WERI-Rb-1 (cell line): ENCODE measurements around the gene MLLT10.

Experiments used
- DNase-seq: peaks from one replicate; pipeline ENCODE4 v3.0.0-alpha.2; 2020
- H3K27ac ChIP-seq: fragments of 250-450 bp; sonication (Bioruptor Pico); 2 replicates; pipeline ENCODE4 v1.5.1; 2020; ENCODE audit warnings: mild to moderate bottlenecking, moderate library complexity
- H3K27me3 ChIP-seq: fragments of 250-450 bp; sonication (Bioruptor Pico); 2 replicates; pipeline ENCODE4 v1.5.1; 2021; ENCODE audit warnings: mild to moderate bottlenecking, low read depth, moderate library complexity; ENCODE audit not compliant: insufficient read depth, severe bottlenecking
- H3K36me3 ChIP-seq: fragments of 250-450 bp; sonication (Bioruptor Pico); 2 replicates; pipeline ENCODE4 v1.5.1; 2020; ENCODE audit warnings: mild to moderate bottlenecking, moderate library complexity
- H3K4me3 ChIP-seq: 2 replicates; pipeline ENCODE4 v1.5.1; 2011; ENCODE audit warnings: low read depth, mild to moderate bottlenecking, control low read depth, low read length
- H3K9me3 ChIP-seq: fragments of 250-450 bp; sonication (Bioruptor Pico); 2 replicates; pipeline ENCODE4 v1.5.1; 2021; ENCODE audit warnings: mild to moderate bottlenecking, moderate library complexity; ENCODE audit not compliant: severe bottlenecking
- TF ChIP-seq, protein P1 (sequence below): IDR thresholded peaks from 2 replicates; pipeline ENCODE4 v1.5.1; 2011; ENCODE audit warnings: low read depth, mild to moderate bottlenecking, control low read depth, inconsistent platforms, low read length

MLLT10 gene

DNA sequence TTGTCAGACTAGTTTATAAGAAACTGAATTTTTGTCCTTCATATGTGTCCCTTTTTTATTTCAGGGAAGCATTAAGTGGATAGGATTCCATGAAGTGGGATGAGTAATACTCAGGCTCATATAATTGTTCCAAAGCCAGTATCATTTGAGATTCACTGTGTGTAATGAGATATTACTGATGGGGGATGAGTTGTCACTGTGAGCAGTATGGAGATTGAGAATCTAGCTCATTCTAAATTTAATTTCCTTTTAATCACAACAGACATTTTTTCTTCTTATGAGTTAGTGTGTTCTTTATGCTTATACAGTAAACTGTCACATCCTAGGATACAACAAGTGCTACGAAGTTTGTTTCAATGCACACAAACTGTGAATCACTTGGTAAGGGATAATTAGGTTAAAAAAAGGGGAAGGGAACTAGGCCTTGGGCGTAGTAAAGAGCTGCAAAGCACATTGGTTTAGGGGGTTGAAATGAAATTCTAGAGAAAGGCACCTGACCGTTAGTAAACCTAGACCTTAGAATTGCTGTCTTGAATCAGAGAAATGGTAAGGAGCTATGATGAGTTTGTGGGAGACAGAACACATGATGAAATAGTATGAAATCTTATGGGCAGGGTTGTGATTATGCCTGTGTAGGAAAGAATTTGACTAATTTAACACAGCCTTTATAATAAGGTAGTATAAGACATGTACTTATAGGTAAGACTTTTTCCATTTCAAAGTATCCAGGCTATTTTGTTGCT is 153.4 kb downstream of the MLLT10 start:
- Histone ChIP-seq H3K27ac (no peak overlapping the region), H3K9me3 (no peaks in the 10 kb centered on the region), H3K36me3 (no peaks in the 10 kb centered on the region), H3K4me3 (no peak overlapping the region), H3K27me3 (no peaks in the 10 kb centered on the region)
- TF ChIP-seq, protein P1, sequence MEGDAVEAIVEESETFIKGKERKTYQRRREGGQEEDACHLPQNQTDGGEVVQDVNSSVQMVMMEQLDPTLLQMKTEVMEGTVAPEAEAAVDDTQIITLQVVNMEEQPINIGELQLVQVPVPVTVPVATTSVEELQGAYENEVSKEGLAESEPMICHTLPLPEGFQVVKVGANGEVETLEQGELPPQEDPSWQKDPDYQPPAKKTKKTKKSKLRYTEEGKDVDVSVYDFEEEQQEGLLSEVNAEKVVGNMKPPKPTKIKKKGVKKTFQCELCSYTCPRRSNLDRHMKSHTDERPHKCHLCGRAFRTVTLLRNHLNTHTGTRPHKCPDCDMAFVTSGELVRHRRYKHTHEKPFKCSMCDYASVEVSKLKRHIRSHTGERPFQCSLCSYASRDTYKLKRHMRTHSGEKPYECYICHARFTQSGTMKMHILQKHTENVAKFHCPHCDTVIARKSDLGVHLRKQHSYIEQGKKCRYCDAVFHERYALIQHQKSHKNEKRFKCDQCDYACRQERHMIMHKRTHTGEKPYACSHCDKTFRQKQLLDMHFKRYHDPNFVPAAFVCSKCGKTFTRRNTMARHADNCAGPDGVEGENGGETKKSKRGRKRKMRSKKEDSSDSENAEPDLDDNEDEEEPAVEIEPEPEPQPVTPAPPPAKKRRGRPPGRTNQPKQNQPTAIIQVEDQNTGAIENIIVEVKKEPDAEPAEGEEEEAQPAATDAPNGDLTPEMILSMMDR, result no peak
- no peak for DNase-seq

DNA sequence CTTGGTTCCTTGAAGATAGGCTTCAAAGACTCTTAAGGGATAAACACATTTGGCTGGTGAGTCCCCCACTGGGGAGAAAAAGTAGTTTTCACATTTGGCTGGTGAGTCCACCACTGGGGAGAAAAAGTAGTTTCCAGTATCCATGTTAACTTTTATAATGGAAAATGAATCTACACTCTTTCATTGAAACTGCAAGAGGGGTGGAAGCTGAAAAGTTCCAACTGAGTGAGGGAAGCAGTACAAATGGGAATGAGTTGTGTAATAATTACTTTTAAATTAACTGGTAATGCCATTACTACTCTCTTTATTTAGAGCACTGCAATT is 153.9 kb downstream of the MLLT10 start:
- no peaks in the 10 kb centered on the region for H3K9me3 ChIP-seq
- H3K4me3 ChIP-seq, result no peak overlapping the region
- H3K36me3 ChIP-seq, result no peaks in the 10 kb centered on the region
- DNase-seq, result no peak
- H3K27me3 ChIP-seq, result no peaks in the 10 kb centered on the region
- H3K27ac ChIP-seq, result no peak overlapping the region
- TF ChIP-seq, protein P1, result no peak

- H3K27me3 ChIP-seq, result no peaks in the 10 kb centered on the region
- H3K9me3 ChIP-seq, result no peaks in the 10 kb centered on the region
- H3K36me3 ChIP-seq, result no peaks in the 10 kb centered on the region
- TF ChIP-seq, protein P1, result no peak
- DNase-seq, result no peak
- no peak overlapping the region for H3K27ac ChIP-seq
- no peak overlapping the region for H3K4me3 ChIP-seq
Observed at GRCh38 chr10:21688870-21689269, 154.8 kb downstream of the MLLT10 start.

DNA sequence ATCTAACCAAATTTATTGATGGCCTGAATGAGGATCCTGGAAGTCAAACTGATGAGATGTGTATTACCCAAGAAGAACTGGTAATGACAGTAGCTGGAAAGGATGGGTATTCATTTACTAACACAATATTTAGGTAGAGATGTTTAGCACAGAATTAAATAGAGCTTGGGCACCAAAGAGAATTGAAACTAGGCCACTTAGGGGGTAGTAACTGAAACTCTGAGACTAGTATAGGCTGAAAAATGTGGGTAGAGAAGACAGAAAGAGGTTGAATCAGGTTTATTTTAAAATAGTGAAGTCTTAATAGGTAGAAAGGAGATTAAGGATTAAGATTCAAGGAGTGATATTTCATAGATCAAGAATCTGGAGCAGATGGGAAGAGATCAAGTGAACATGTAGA is 155.8 kb downstream of the MLLT10 start:
- no peaks in the 10 kb centered on the region for H3K27me3 ChIP-seq
- no peak overlapping the region for H3K4me3 ChIP-seq
- DNase-seq, result no peak
- no peak overlapping the region for H3K27ac ChIP-seq
- TF ChIP-seq, protein P1, result no peak
- H3K36me3 ChIP-seq, result no peaks in the 10 kb centered on the region
- no peaks in the 10 kb centered on the region for H3K9me3 ChIP-seq

- H3K27ac ChIP-seq, result no peak overlapping the region
- no peak overlapping the region for H3K4me3 ChIP-seq
- H3K9me3 ChIP-seq, result no peaks in the 10 kb centered on the region
- H3K36me3 ChIP-seq, result no peaks in the 10 kb centered on the region
- DNase-seq, result no peak
- TF ChIP-seq, protein P1, result no peak
- no peaks in the 10 kb centered on the region for H3K27me3 ChIP-seq
Observed at GRCh38 chr10:21692916-21693315, 158.9 kb downstream of the MLLT10 start.

- Histone ChIP-seq H3K9me3 (no peaks in the 10 kb centered on the region), H3K4me3 (no peak overlapping the region), H3K36me3 (no peaks in the 10 kb centered on the region), H3K27me3 (no peaks in the 10 kb centered on the region), H3K27ac (no peak overlapping the region)
- TF ChIP-seq, protein P1, result no peak
- DNase-seq, result no peak
Observed at GRCh38 chr10:21693418-21693817, 159.4 kb downstream of the MLLT10 start.
